Trophoblast cell (in vitro differentiated cells and primary cell): ENCODE results near the gene UTP25.

Experiments used
- DNase-seq, 2 donors: peaks; one replicate each; pipeline ENCODE4 v3.0.0-alpha.2; 2016
- H2AFZ ChIP-seq: 2 replicates; pipeline ENCODE4 v1.6.1; 2013; ENCODE audit warnings: low read length, moderate library complexity, mild to moderate bottlenecking; ENCODE audit not compliant: insufficient read depth, poor library complexity
- H2AK5ac ChIP-seq: 2 replicates; pipeline ENCODE4 v1.6.1; 2013; ENCODE audit warnings: mild to moderate bottlenecking, low read length
- H2BK120ac ChIP-seq: 2 replicates; pipeline ENCODE4 v1.6.1; 2013; ENCODE audit warnings: low read length, mild to moderate bottlenecking, moderate library complexity; ENCODE audit not compliant: insufficient read depth, poor library complexity
- H2BK12ac ChIP-seq: 2 replicates; pipeline ENCODE4 v1.6.1; 2013; ENCODE audit warnings: mild to moderate bottlenecking, low read length, moderate library complexity
- H2BK5ac ChIP-seq: 2 replicates; pipeline ENCODE4 v1.6.1; 2013; ENCODE audit warnings: low read length, low read depth, moderate library complexity, mild to moderate bottlenecking; ENCODE audit not compliant: poor library complexity
- H3K14ac ChIP-seq: 2 replicates; pipeline ENCODE4 v1.6.1; 2013; ENCODE audit warnings: mild to moderate bottlenecking, low read length
- H3K18ac ChIP-seq: 2 replicates; pipeline ENCODE4 v1.6.1; 2013; ENCODE audit warnings: mild to moderate bottlenecking, low read length
- H3K23ac ChIP-seq: 2 replicates; pipeline ENCODE4 v1.6.1; 2013; ENCODE audit warnings: low read length
- H3K27ac ChIP-seq: 2 replicates; pipeline ENCODE4 v1.5.1; 2013; ENCODE audit warnings: low read depth, mild to moderate bottlenecking, inconsistent platforms, low read length, moderate library complexity
- H3K27me3 ChIP-seq: 2 replicates; pipeline ENCODE4 v1.6.1; 2013; ENCODE audit warnings: inconsistent platforms, mild to moderate bottlenecking, low read length, moderate library complexity; ENCODE audit not compliant: insufficient read depth
- H3K36me3 ChIP-seq, 2 experiments: 1 replicate in 1 of 2; 2 replicates in 1 of 2; pipeline ENCODE4 v1.6.1; 2013; ENCODE audit warnings: low read length in 2 of 2, mild to moderate bottlenecking in 2 of 2, moderate library complexity in 1 of 2; ENCODE audit not compliant: insufficient read depth in 2 of 2, control insufficient read depth in 1 of 2
- H3K4ac ChIP-seq: 2 replicates; pipeline ENCODE4 v1.6.1; 2013; ENCODE audit warnings: low read depth, mild to moderate bottlenecking, low read length, moderate library complexity
- H3K4me1 ChIP-seq, 2 experiments: 1 replicate in 1 of 2; 2 replicates in 1 of 2; pipeline ENCODE4 v1.6.1; 2013; ENCODE audit warnings: low read length in 2 of 2, mild to moderate bottlenecking in 2 of 2, moderate library complexity in 1 of 2; ENCODE audit not compliant: insufficient read depth in 2 of 2, control insufficient read depth in 1 of 2
- H3K4me2 ChIP-seq: 2 replicates; pipeline ENCODE4 v1.6.1; 2013; ENCODE audit warnings: inconsistent platforms, mild to moderate bottlenecking, low read length, moderate library complexity
- H3K4me3 ChIP-seq: 2 replicates; pipeline ENCODE4 v1.5.1; 2013; ENCODE audit warnings: mild to moderate bottlenecking, low read depth, low read length, inconsistent platforms
- H3K79me1 ChIP-seq: one replicate; pipeline ENCODE4 v1.6.1; 2013; ENCODE audit warnings: low read length
- H3K79me2 ChIP-seq: 2 replicates; pipeline ENCODE4 v1.6.1; 2013; ENCODE audit warnings: low read length, mild to moderate bottlenecking; ENCODE audit not compliant: control insufficient read depth, insufficient read depth, poor library complexity
- H3K9ac ChIP-seq: 2 replicates; pipeline ENCODE4 v1.6.1; 2013; ENCODE audit warnings: mild to moderate bottlenecking, low read length
- H3K9me3 ChIP-seq: 2 replicates; pipeline ENCODE4 v1.6.1; 2013; ENCODE audit warnings: low read depth, mild to moderate bottlenecking, control low read depth, inconsistent platforms, low read length; ENCODE audit not compliant: insufficient read depth
- H4K12ac ChIP-seq: 2 replicates; pipeline ENCODE4 v1.6.1; 2013; ENCODE audit warnings: low read depth, mild to moderate bottlenecking, low read length, moderate library complexity
- H4K8ac ChIP-seq: 2 replicates; pipeline ENCODE4 v1.6.1; 2013; ENCODE audit warnings: low read depth, mild to moderate bottlenecking, low read length, moderate library complexity
- H4K91ac ChIP-seq: one replicate; pipeline ENCODE4 v1.6.1; 2013; ENCODE audit warnings: low read depth, mild to moderate bottlenecking, low read length, moderate library complexity
- WGBS: extraction: QIAGEN DNeasy Blood & Tissue Kit; methylation state at CpG from one replicate; pipeline ENCODE4 v1.1.7; 2013; ENCODE audit warnings: missing lambda C conversion rate; ENCODE audit not compliant: insufficient read length, insufficient coverage; ENCODE audit errors: extremely low coverage; 5-methylcytosine and 5-hydroxymethylcytosine counted together

Gene UTP25

GRCh38 chr1:209840611-209841010 lies 12.8 kb downstream of the UTP25 start:
- Histone ChIP-seq H3K79me1 (no peaks in the 10 kb centered on the region), H2AK5ac (no peak overlapping the region), H3K4me3 (no peak overlapping the region), H3K9me3 (no peaks in the 10 kb centered on the region), H3K27me3 (no peaks in the 10 kb centered on the region), H3K4me1 (peaks cover 2 to 10% of the 10 kb centered on the region in 2 experiments), H2BK5ac (no peak overlapping the region), H4K8ac (no peak overlapping the region), H3K4me2 (no peak overlapping the region), H3K36me3 (peaks cover 16 to 42% of the 10 kb centered on the region in 2 experiments), H3K18ac (no peak overlapping the region), H3K23ac (no peak overlapping the region), H3K9ac (no peak overlapping the region), H3K4ac (no peak overlapping the region), H2BK120ac (no peak overlapping the region), H4K91ac (no peak overlapping the region), H3K79me2 (no peaks in the 10 kb centered on the region), H2AFZ (no peak overlapping the region), H3K14ac (peak overlapping the region; percentile 1), H4K12ac (no peak overlapping the region), H2BK12ac (no peak overlapping the region), H3K27ac (peak overlapping the region; percentile 89)
- no peak for DNase-seq
- WGBS = no CpG with 5 or more reads among the region's 5 CpGs

- no peak overlapping the region for H3K27ac ChIP-seq
- WGBS = no CpG with 5 or more reads among the region's 6 CpGs
- no peaks in the 10 kb centered on the region for H3K79me2 ChIP-seq
- peaks cover 11 to 28% of the 10 kb centered on the region in 2 experiments for H3K36me3 ChIP-seq
- H3K4me2 ChIP-seq = no peak overlapping the region
- H2BK12ac ChIP-seq = no peak overlapping the region
- peaks cover 2 to 8% of the 10 kb centered on the region in 2 experiments for H3K4me1 ChIP-seq
- no peak overlapping the region for H3K4me3 ChIP-seq
- no peak overlapping the region for H2AFZ ChIP-seq
- H3K9me3 ChIP-seq = no peaks in the 10 kb centered on the region
- H4K12ac ChIP-seq = no peak overlapping the region
- no peaks in the 10 kb centered on the region for H3K79me1 ChIP-seq
- H2AK5ac ChIP-seq = no peak overlapping the region
- H3K14ac ChIP-seq = no peak overlapping the region
- H3K9ac ChIP-seq = no peak overlapping the region
- H3K4ac ChIP-seq = no peak overlapping the region
- no peak overlapping the region for H3K18ac ChIP-seq
- H3K23ac ChIP-seq = no peak overlapping the region
- H4K8ac ChIP-seq = no peak overlapping the region
- H4K91ac ChIP-seq = no peak overlapping the region
- DNase-seq = no peak
- no peak overlapping the region for H2BK120ac ChIP-seq
- H3K27me3 ChIP-seq = no peaks in the 10 kb centered on the region
- H2BK5ac ChIP-seq = no peak overlapping the region
These were observed 17.1 kb downstream of the UTP25 start for GRCh38 chr1:209844695-209845407.

- Histone ChIP-seq H3K27ac (no peak overlapping the region), H3K18ac (no peak overlapping the region), H3K4ac (no peak overlapping the region), H4K12ac (no peak overlapping the region), H2AFZ (no peak overlapping the region), H3K36me3 (peaks cover 11 to 29% of the 10 kb centered on the region in 2 experiments), H3K27me3 (no peaks in the 10 kb centered on the region), H3K79me2 (no peaks in the 10 kb centered on the region), H4K91ac (no peak overlapping the region), H3K23ac (no peak overlapping the region), H2BK5ac (no peak overlapping the region), H3K79me1 (no peaks in the 10 kb centered on the region), H3K9me3 (no peaks in the 10 kb centered on the region), H2BK12ac (no peak overlapping the region), H3K9ac (no peak overlapping the region), H3K4me1 (peaks cover 2 to 4% of the 10 kb centered on the region in 2 experiments), H2AK5ac (no peak overlapping the region), H3K14ac (no peak overlapping the region), H4K8ac (no peak overlapping the region), H3K4me2 (no peak overlapping the region), H2BK120ac (no peak overlapping the region), H3K4me3 (no peak overlapping the region)
- no peak for DNase-seq
- no CpG with 5 or more reads among the region's 1 CpG for WGBS
These were observed 17.6 kb downstream of the UTP25 start for GRCh38 chr1:209845408-209845725.

- Histone ChIP-seq H2AK5ac (no peak overlapping the region), H3K27me3 (no peaks in the 10 kb centered on the region), H2AFZ (no peak overlapping the region), H3K4ac (no peak overlapping the region), H3K79me1 (no peaks in the 10 kb centered on the region), H4K91ac (no peak overlapping the region), H2BK120ac (no peak overlapping the region), H3K27ac (no peak overlapping the region), H3K18ac (no peak overlapping the region), H3K36me3 (peaks cover 8 to 19% of the 10 kb centered on the region in 2 experiments), H3K4me3 (no peak overlapping the region), H3K4me1 (peaks cover 0 to 2% of the 10 kb centered on the region in 2 experiments), H3K23ac (no peak overlapping the region), H3K9ac (no peak overlapping the region), H2BK5ac (no peak overlapping the region), H3K9me3 (no peaks in the 10 kb centered on the region), H2BK12ac (no peak overlapping the region), H3K4me2 (no peak overlapping the region), H4K8ac (no peak overlapping the region), H3K14ac (no peak overlapping the region), H3K79me2 (no peaks in the 10 kb centered on the region), H4K12ac (no peak overlapping the region)
- no CpG with 5 or more reads among the region's 5 CpGs for WGBS
- DNase-seq = no peak
These were observed 21.6 kb downstream of the UTP25 start for GRCh38 chr1:209849388-209849787.
